PC-9 (cell line): Measurements from ENCODE around the gene CDC14A. TPM values are rescaled to one million over a fixed set of nuclear protein-coding genes. Genes with fewer than 3 reads are reported as not detected.
"Not testable (repeated sequence)": the region's sequence is repeated elsewhere in the genome, so short reads cannot be mapped to it uniquely, and the experiment has no call there.

ENCODE experiments used
- BruUV-seq: library from RNA; stranded (reverse); fragments of 400-500 nt; replicated peaks from 2 replicates; lab custom pipeline; 2021; lab: Mats Ljungman, UMichigan
- CTCF ChIA-PET: fragments of 300-600 bp; sonication (Branson Sonifier 250); formaldehyde crosslinking; loops from one replicate; lab custom pipeline; 2022; ENCODE audit warnings: antibody characterized with exemption; lab: Charles Lee
- POLR2A ChIA-PET: fragments of 300-600 bp; sonication (Branson Sonifier 250); formaldehyde crosslinking; loops from one replicate; lab custom pipeline; 2022; ENCODE audit warnings: antibody characterized with exemption; ENCODE audit not compliant: unreplicated experiment; lab: Charles Lee
- DNase-seq, 2 experiments: peaks; one replicate each; pipeline versions ENCODE4 v3.0.0 to v3.0.0-alpha.2; 2015 to 2022; ENCODE audit warnings: mixed read lengths in 1 of 2
- H2AFZ ChIP-seq: fragments of 200-600 bp; sonication (generic); 2 replicates; pipeline ENCODE4 v1.8.1; 2017; ENCODE audit warnings: antibody characterized with exemption
- H3F3A ChIP-seq: fragments of 200-600 bp; sonication (generic); 2 replicates; pipeline ENCODE4 v1.8.1; 2017; ENCODE audit warnings: antibody characterized with exemption, mild to moderate bottlenecking, low read depth; ENCODE audit not compliant: insufficient read depth
- H3K27ac ChIP-seq: fragments of 200-600 bp; sonication (generic); 2 replicates; pipeline ENCODE4 v1.6.1; 2016; ENCODE audit warnings: mixed run types
- H3K27me3 ChIP-seq: fragments of 200-600 bp; sonication (generic); 2 replicates; pipeline ENCODE4 v1.6.1; 2016; ENCODE audit warnings: low read depth, mixed run types; ENCODE audit not compliant: insufficient read depth
- H3K36me3 ChIP-seq: fragments of 200-600 bp; sonication (generic); 2 replicates; pipeline ENCODE4 v1.6.1; 2016; ENCODE audit warnings: low read depth, mixed run types
- H3K4me1 ChIP-seq: fragments of 200-600 bp; sonication (generic); replicated peaks from 2 replicates; pipeline ENCODE4 v1.6.1; 2016; ENCODE audit warnings: mixed run types; ENCODE audit not compliant: insufficient read depth
- H3K4me2 ChIP-seq: fragments of 200-600 bp; sonication (generic); 2 replicates; pipeline ENCODE4 v1.6.1; 2017; ENCODE audit warnings: mixed run types
- H3K4me3 ChIP-seq: fragments of 200-600 bp; sonication (generic); 2 replicates; pipeline ENCODE4 v1.6.1; 2016; ENCODE audit warnings: mixed run types
- H3K79me2 ChIP-seq: fragments of 200-600 bp; sonication (generic); 2 replicates; pipeline ENCODE4 v1.6.1; 2017; ENCODE audit warnings: low read depth, mixed run types
- H3K9me2 ChIP-seq: fragments of 200-600 bp; sonication (generic); 2 replicates; pipeline ENCODE4 v1.8.1; 2017; ENCODE audit warnings: mild to moderate bottlenecking; ENCODE audit not compliant: insufficient read depth
- H3K9me3 ChIP-seq: fragments of 200-600 bp; sonication (generic); 2 replicates; pipeline ENCODE4 v1.8.1; 2016; ENCODE audit warnings: low read depth; ENCODE audit not compliant: insufficient read depth
- H4K20me1 ChIP-seq: fragments of 200-600 bp; sonication (generic); 2 replicates; pipeline ENCODE4 v1.8.1; 2017; ENCODE audit not compliant: insufficient read depth
- EZH2 ChIP-seq: fragments of 200-600 bp; sonication (generic); IDR thresholded peaks from 2 replicates; pipeline ENCODE4 v1.8.0; 2017; ENCODE audit warnings: antibody characterized with exemption, low read depth
- intact Hi-C: fragments of 100-400 bp; cut with micrococcal nuclease; formaldehyde crosslinking; loops from one replicate; pipeline ENCODE4 v1.10.0; 2022; ENCODE audit not compliant: unreplicated experiment
- total RNA-seq: library from RNA; stranded (reverse); gene quantifications from 2 replicates; pipeline ENCODE4 v1.2.3, GENCODE V29; 2021
- TF ChIP-seq, protein P1 (sequence below): fragments of 200-600 bp; sonication (generic); conservative IDR thresholded peaks from 2 replicates; pipeline ENCODE4 v1.6.1; 2017; ENCODE audit warnings: mixed run types, antibody characterized with exemption, mild to moderate bottlenecking, moderate library complexity

Gene CDC14A
- total RNA-seq, 1 experiment from 2014 or later, result 2.8 TPM

DNA sequence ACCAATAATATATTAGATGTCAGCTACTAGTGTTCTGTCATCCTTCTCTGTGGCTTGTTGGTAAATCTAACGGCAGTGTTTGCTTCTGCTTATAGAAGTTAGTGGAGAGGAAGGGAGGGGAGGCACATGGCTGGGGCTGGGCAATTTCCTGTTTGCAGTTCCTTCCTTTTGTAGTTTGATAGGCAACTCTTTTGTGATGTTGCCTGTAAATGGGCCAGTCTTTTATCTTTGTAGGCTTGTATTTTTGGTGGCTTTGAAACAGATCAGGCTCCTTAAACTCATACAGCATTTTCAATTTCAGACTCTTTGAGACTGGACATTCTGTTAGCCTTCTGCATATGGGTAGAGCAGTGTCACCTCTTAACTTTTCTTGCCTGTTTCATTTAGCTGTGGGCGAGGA is 48.1 kb downstream of the CDC14A start:
- no peak for TF ChIP-seq EZH2
- TF ChIP-seq, protein P1, sequence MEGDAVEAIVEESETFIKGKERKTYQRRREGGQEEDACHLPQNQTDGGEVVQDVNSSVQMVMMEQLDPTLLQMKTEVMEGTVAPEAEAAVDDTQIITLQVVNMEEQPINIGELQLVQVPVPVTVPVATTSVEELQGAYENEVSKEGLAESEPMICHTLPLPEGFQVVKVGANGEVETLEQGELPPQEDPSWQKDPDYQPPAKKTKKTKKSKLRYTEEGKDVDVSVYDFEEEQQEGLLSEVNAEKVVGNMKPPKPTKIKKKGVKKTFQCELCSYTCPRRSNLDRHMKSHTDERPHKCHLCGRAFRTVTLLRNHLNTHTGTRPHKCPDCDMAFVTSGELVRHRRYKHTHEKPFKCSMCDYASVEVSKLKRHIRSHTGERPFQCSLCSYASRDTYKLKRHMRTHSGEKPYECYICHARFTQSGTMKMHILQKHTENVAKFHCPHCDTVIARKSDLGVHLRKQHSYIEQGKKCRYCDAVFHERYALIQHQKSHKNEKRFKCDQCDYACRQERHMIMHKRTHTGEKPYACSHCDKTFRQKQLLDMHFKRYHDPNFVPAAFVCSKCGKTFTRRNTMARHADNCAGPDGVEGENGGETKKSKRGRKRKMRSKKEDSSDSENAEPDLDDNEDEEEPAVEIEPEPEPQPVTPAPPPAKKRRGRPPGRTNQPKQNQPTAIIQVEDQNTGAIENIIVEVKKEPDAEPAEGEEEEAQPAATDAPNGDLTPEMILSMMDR, result no peak
- H3K4me1 ChIP-seq, result no peaks in the 10 kb centered on the region
- H3K9me2 ChIP-seq, result no peaks in the 10 kb centered on the region
- no peak for DNase-seq
- no peak overlapping the region for H3K4me3 ChIP-seq
- H3K79me2 ChIP-seq, result no peaks in the 10 kb centered on the region
- H3F3A ChIP-seq, result no peaks in the 10 kb centered on the region
- no peak overlapping the region for H2AFZ ChIP-seq
- H3K27me3 ChIP-seq, result no peaks in the 10 kb centered on the region
- no peak overlapping the region for H3K4me2 ChIP-seq
- CTCF ChIA-PET, result no interaction called here
- POLR2A ChIA-PET, result no interaction called here
- no peaks in the 10 kb centered on the region for H3K36me3 ChIP-seq
- H3K27ac ChIP-seq, result no peak overlapping the region
- intact Hi-C loops, result no loop called here
- no peaks in the 10 kb centered on the region for H4K20me1 ChIP-seq
- no peaks in the 10 kb centered on the region for H3K9me3 ChIP-seq
- BruUV-seq, result no TSS peak

DNA sequence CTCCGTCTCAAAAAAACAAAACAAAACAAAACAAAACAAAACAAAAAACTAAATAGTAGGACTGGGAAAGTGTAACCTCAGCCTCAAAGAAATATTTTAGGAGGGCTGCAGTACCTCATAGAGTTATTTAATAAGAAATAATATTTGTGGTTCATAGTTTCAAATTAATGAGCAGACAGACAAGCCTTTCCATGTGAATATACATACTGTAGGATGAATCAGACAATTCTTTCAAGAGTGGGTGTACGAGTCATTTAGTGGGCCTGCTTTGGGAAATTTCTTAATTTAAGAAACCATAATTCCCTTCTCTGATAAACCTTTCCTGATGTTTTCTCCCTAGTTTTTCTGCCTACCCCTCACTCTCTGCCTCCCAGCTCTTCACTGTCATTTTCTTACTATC is 52.5 kb downstream of the CDC14A start:
- Histone ChIP-seq H4K20me1 (no peaks in the 10 kb centered on the region), H2AFZ (no peak overlapping the region), H3K27ac (no peak overlapping the region), H3K9me3 (no peaks in the 10 kb centered on the region), H3K4me1 (no peaks in the 10 kb centered on the region), H3F3A (no peaks in the 10 kb centered on the region), H3K9me2 (no peaks in the 10 kb centered on the region), H3K27me3 (no peaks in the 10 kb centered on the region), H3K4me3 (no peak overlapping the region), H3K79me2 (no peaks in the 10 kb centered on the region), H3K4me2 (no peak overlapping the region), H3K36me3 (no peaks in the 10 kb centered on the region)
- BruUV-seq, result no TSS peak
- TF ChIP-seq EZH2, result no peak
- TF ChIP-seq, protein P1, result no peak
- DNase-seq, result no peak
- CTCF ChIA-PET, result no interaction called here
- intact Hi-C loops, result no loop called here
- POLR2A ChIA-PET, result no interaction called here

DNA sequence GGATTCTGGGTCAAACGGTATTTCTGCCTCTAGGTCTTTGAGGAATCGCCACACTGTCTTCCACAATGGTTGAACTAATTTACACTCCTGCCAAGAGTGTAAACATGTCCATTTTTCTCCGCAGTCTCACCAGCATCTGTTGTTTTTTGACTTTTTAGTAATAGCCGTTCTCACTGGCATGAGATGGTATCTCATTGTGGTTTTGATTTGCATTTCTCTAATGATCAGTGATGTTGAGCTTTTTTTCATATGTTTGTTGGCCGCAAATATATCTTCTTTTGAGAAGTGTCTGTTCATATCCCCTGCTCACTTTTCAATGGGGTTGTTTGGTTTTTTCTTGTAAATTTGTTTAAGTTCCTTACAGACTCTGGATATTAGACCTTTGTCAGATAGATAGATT is 53.6 kb downstream of the CDC14A start:
- intact Hi-C loops, H3F3A ChIP-seq, H3K27ac ChIP-seq, H3K79me2 ChIP-seq, H2AFZ ChIP-seq, CTCF ChIA-PET, H3K4me1 ChIP-seq, H3K4me2 ChIP-seq, H4K20me1 ChIP-seq, H3K27me3 ChIP-seq, H3K36me3 ChIP-seq, H3K4me3 ChIP-seq, H3K9me3 ChIP-seq, DNase-seq, POLR2A ChIA-PET, H3K9me2 ChIP-seq, BruUV-seq: not testable (repeated sequence)

DNA sequence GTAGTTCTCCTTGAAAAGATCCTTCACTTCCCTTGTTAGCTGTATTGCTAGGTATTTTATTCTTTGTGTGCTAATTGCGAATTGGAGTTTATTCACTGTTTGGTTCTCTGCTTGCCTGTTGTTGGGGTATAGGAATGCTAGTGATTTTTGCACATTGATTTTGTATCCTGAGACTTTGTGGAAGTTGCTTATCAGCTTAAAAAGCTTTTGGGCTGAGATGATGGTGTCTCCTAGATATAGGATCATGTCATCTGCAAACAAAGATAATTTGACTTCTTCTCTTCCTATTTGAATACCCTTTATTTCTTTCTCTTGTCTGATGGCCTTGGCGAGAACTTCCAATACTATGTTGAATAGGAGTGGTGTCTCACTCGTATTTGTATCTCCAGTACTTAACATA is 55.1 kb downstream of the CDC14A start:
- H3K4me3 ChIP-seq, H2AFZ ChIP-seq, H3F3A ChIP-seq, H3K79me2 ChIP-seq, H3K9me2 ChIP-seq, H4K20me1 ChIP-seq, CTCF ChIA-PET, H3K9me3 ChIP-seq, H3K4me2 ChIP-seq, DNase-seq, H3K27ac ChIP-seq, H3K27me3 ChIP-seq, BruUV-seq, H3K4me1 ChIP-seq, intact Hi-C loops, H3K36me3 ChIP-seq: not testable (repeated sequence)
- POLR2A ChIA-PET, result interaction anchor here (0.8 kb wide), 1 partner anchor 49 kb away, joined by 15 read pairs; no protein-coding TSS in a partner anchor
